WTC11 (cell line): ENCODE results near the gene NPVF.

Experiments
- ETV6 ChIP-seq: sonication (generic); formaldehyde crosslinking; IDR thresholded peaks from 2 replicates; pipeline ENCODE4 v1.8.1; 2022; ENCODE audit warnings: mild to moderate bottlenecking, missing genetic modification reagents
- HMGA2 ChIP-seq: fragments of 250-450 bp; sonication (Bioruptor Pico); IDR thresholded peaks from 2 replicates; pipeline ENCODE4 v1.4.0; 2021; ENCODE audit warnings: mild to moderate bottlenecking, moderate library complexity
- NFE2L1 ChIP-seq: sonication (generic); formaldehyde crosslinking; IDR thresholded peaks from 2 replicates; pipeline ENCODE4 v1.8.1; 2023; ENCODE audit warnings: missing genetic modification reagents
- NFYB ChIP-seq: sonication (generic); formaldehyde crosslinking; conservative IDR thresholded peaks from 2 replicates; pipeline ENCODE4 v1.8.0; 2022; ENCODE audit warnings: low read depth, missing genetic modification reagents
- TF ChIP-seq, protein P1 (sequence below): fragments of 200-600 bp; IDR thresholded peaks from 2 replicates; pipeline ENCODE4 v1.8.0; 2022; ENCODE audit warnings: antibody characterized with exemption
- TF ChIP-seq, protein P2 (sequence below): sonication (generic); formaldehyde crosslinking; conservative IDR thresholded peaks from 2 replicates; pipeline ENCODE4 v1.8.1; 2022; ENCODE audit warnings: mild to moderate bottlenecking, missing genetic modification reagents
- TF ChIP-seq, protein P3 (sequence below): sonication (generic); formaldehyde crosslinking; IDR thresholded peaks from 2 replicates; pipeline ENCODE4 v1.8.0; 2022; ENCODE audit warnings: mild to moderate bottlenecking, missing genetic modification reagents
- TF ChIP-seq, protein P4 (sequence below): sonication (generic); formaldehyde crosslinking; IDR thresholded peaks from 2 replicates; pipeline ENCODE4 v1.8.1; 2022; ENCODE audit warnings: low read depth, missing genetic modification reagents, borderline replicate concordance
- TF ChIP-seq, protein P5 (sequence below): sonication (generic); formaldehyde crosslinking; IDR thresholded peaks from 2 replicates; pipeline ENCODE4 v1.8.0; 2023; ENCODE audit warnings: mild to moderate bottlenecking, missing genetic modification reagents
- TF ChIP-seq, protein P6 (sequence below): sonication (generic); formaldehyde crosslinking; IDR thresholded peaks from 2 replicates; pipeline ENCODE4 v1.8.0; 2022; ENCODE audit warnings: mild to moderate bottlenecking, missing genetic modification reagents
- TF ChIP-seq, protein P7 (sequence below): sonication (generic); formaldehyde crosslinking; IDR thresholded peaks from 2 replicates; pipeline ENCODE4 v1.8.0; 2022; ENCODE audit warnings: missing genetic modification reagents

DNA sequence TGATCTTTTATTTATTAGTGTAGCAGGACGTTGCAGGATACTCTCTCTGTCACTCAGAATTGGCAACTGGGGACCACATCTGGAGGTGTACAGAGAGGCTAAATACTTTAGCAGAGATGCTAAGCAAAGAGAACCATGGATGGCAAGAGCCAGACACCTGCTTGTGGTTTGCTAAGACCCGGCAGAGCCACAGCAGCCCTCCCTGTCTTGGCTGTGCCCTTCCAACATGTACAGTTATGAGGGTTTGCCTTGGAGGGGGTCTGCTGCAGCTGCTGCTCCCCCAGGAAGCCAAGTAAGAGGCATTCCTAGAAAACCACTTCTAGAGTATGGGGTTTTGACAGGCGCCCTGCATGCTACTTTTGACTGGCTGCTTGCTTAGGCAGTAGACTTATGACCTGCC, 5.1 kb downstream of the NPVF start:
- TF ChIP-seq, protein P1, sequence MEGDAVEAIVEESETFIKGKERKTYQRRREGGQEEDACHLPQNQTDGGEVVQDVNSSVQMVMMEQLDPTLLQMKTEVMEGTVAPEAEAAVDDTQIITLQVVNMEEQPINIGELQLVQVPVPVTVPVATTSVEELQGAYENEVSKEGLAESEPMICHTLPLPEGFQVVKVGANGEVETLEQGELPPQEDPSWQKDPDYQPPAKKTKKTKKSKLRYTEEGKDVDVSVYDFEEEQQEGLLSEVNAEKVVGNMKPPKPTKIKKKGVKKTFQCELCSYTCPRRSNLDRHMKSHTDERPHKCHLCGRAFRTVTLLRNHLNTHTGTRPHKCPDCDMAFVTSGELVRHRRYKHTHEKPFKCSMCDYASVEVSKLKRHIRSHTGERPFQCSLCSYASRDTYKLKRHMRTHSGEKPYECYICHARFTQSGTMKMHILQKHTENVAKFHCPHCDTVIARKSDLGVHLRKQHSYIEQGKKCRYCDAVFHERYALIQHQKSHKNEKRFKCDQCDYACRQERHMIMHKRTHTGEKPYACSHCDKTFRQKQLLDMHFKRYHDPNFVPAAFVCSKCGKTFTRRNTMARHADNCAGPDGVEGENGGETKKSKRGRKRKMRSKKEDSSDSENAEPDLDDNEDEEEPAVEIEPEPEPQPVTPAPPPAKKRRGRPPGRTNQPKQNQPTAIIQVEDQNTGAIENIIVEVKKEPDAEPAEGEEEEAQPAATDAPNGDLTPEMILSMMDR = no peak
- TF ChIP-seq, protein P2, sequence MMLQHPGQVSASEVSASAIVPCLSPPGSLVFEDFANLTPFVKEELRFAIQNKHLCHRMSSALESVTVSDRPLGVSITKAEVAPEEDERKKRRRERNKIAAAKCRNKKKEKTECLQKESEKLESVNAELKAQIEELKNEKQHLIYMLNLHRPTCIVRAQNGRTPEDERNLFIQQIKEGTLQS (CRISPR knock-in tag) = no peak
- TF ChIP-seq NFE2L1 (CRISPR knock-in tag) = no peak
- TF ChIP-seq ETV6 = no peak
- TF ChIP-seq NFYB = no peak
- TF ChIP-seq, protein P3, sequence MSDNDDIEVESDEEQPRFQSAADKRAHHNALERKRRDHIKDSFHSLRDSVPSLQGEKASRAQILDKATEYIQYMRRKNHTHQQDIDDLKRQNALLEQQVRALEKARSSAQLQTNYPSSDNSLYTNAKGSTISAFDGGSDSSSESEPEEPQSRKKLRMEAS (CRISPR knock-in tag) = no peak
- TF ChIP-seq, protein P4, sequence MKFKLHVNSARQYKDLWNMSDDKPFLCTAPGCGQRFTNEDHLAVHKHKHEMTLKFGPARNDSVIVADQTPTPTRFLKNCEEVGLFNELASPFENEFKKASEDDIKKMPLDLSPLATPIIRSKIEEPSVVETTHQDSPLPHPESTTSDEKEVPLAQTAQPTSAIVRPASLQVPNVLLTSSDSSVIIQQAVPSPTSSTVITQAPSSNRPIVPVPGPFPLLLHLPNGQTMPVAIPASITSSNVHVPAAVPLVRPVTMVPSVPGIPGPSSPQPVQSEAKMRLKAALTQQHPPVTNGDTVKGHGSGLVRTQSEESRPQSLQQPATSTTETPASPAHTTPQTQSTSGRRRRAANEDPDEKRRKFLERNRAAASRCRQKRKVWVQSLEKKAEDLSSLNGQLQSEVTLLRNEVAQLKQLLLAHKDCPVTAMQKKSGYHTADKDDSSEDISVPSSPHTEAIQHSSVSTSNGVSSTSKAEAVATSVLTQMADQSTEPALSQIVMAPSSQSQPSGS (CRISPR knock-in tag) = no peak
- TF ChIP-seq, protein P5, sequence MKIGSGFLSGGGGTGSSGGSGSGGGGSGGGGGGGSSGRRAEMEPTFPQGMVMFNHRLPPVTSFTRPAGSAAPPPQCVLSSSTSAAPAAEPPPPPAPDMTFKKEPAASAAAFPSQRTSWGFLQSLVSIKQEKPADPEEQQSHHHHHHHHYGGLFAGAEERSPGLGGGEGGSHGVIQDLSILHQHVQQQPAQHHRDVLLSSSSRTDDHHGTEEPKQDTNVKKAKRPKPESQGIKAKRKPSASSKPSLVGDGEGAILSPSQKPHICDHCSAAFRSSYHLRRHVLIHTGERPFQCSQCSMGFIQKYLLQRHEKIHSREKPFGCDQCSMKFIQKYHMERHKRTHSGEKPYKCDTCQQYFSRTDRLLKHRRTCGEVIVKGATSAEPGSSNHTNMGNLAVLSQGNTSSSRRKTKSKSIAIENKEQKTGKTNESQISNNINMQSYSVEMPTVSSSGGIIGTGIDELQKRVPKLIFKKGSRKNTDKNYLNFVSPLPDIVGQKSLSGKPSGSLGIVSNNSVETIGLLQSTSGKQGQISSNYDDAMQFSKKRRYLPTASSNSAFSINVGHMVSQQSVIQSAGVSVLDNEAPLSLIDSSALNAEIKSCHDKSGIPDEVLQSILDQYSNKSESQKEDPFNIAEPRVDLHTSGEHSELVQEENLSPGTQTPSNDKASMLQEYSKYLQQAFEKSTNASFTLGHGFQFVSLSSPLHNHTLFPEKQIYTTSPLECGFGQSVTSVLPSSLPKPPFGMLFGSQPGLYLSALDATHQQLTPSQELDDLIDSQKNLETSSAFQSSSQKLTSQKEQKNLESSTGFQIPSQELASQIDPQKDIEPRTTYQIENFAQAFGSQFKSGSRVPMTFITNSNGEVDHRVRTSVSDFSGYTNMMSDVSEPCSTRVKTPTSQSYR (CRISPR knock-in tag) = no peak
- no peak for TF ChIP-seq HMGA2 (CRISPR knock-in tag)
- TF ChIP-seq, protein P6, sequence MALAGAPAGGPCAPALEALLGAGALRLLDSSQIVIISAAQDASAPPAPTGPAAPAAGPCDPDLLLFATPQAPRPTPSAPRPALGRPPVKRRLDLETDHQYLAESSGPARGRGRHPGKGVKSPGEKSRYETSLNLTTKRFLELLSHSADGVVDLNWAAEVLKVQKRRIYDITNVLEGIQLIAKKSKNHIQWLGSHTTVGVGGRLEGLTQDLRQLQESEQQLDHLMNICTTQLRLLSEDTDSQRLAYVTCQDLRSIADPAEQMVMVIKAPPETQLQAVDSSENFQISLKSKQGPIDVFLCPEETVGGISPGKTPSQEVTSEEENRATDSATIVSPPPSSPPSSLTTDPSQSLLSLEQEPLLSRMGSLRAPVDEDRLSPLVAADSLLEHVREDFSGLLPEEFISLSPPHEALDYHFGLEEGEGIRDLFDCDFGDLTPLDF (CRISPR knock-in tag) = no peak
- TF ChIP-seq, protein P7, sequence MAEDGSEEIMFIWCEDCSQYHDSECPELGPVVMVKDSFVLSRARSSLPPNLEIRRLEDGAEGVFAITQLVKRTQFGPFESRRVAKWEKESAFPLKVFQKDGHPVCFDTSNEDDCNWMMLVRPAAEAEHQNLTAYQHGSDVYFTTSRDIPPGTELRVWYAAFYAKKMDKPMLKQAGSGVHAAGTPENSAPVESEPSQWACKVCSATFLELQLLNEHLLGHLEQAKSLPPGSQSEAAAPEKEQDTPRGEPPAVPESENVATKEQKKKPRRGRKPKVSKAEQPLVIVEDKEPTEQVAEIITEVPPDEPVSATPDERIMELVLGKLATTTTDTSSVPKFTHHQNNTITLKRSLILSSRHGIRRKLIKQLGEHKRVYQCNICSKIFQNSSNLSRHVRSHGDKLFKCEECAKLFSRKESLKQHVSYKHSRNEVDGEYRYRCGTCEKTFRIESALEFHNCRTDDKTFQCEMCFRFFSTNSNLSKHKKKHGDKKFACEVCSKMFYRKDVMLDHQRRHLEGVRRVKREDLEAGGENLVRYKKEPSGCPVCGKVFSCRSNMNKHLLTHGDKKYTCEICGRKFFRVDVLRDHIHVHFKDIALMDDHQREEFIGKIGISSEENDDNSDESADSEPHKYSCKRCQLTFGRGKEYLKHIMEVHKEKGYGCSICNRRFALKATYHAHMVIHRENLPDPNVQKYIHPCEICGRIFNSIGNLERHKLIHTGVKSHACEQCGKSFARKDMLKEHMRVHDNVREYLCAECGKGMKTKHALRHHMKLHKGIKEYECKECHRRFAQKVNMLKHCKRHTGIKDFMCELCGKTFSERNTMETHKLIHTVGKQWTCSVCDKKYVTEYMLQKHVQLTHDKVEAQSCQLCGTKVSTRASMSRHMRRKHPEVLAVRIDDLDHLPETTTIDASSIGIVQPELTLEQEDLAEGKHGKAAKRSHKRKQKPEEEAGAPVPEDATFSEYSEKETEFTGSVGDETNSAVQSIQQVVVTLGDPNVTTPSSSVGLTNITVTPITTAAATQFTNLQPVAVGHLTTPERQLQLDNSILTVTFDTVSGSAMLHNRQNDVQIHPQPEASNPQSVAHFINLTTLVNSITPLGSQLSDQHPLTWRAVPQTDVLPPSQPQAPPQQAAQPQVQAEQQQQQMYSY = no peak
